Right kidney (tissue), 9 donors: ENCODE data around the gene SULT4A1.
"Not testable (repeated sequence)": the region's sequence is repeated elsewhere in the genome, so short reads cannot be mapped to it uniquely, and the experiment has no call there.

Experiments
- DNase-seq: peaks from one replicate; pipeline ENCODE4 v3.0.0-alpha.2; 2016
- long read RNA-seq, 8 donors: transcript quantifications; one replicate each; lab custom pipeline, GENCODE V29; 2026

The SULT4A1 gene, protein sequence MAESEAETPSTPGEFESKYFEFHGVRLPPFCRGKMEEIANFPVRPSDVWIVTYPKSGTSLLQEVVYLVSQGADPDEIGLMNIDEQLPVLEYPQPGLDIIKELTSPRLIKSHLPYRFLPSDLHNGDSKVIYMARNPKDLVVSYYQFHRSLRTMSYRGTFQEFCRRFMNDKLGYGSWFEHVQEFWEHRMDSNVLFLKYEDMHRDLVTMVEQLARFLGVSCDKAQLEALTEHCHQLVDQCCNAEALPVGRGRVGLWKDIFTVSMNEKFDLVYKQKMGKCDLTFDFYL
- long read RNA-seq, donor 1, partial matches to known transcripts: 0 of 2 reads
- long read RNA-seq, donor 1, other reads (novel, unspliced or antisense): 0 of 2 reads
- long read RNA-seq, donor 2: 0 reads
- long read RNA-seq, donor 3: 0 reads
- long read RNA-seq, donor 4, partial matches to known transcripts: 0 of 1 reads
- long read RNA-seq, donor 4, other reads (novel, unspliced or antisense): 0 of 1 reads
- long read RNA-seq, donor 5: 0 reads
- long read RNA-seq, donor 6: 0 reads
- long read RNA-seq, donor 7: 0 reads
- long read RNA-seq, donor 8: 0 reads

DNA sequence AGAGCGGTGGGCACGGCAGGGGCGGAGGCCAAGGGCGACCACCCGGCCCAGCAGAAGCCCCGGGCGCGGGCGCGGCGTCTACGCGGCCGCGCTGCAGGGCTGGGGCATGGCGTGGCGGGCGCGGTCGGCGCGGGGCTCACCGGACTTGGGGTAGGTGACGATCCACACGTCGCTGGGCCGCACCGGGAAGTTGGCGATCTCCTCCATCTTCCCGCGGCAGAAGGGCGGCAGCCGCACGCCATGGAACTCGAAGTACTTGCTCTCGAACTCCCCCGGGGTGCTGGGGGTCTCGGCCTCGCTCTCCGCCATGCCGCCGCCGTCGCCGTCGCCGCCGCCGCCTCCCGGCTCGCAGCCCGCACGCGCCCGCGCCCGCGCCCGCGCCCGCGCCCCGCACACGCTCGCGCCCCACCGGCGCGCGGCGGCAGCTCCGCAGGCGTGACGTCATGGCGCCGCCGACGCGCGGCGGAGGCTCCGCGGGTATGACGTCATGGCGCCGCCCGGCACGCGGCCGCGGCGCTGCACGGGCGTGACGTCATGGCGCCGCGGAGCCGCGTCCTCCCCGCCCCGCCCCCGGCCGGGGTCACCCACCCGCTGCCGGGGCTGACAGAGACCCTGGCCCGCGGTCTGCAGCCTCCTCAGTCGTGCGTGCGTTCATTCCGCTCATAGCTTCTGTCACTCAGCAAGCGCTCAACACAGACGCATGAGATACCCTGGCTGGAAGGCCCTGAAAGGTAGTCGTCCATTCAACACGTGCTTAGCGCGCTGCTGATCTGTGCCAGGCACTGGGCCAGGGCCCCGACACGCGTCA, at the start of gene SULT4A1:
SULT4A1 (minus strand) TSS at position 440 of the 808 bp plus-strand sequence; CDS start at position 309, 131 bp downstream.
- DNase-seq: peak; percentile 59

DNA sequence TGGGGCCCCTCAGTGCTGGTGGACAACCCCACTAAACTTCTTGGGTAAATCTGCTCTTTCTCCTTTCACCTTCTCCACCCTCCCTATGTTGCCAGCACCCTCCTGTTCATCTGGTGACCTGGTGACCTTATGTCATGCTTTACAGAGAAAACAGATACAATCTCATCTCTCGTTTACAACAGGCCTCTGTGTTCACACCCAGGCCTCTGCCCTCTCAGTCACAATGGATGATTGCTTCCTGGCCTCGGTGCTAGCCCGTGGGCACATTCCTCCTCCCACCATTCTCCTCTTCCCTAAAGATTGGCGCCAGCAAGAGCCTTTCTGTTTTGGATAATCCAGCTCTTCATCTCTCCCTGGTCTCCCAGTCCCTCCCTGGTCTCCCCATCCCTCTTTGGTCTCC, 49.0 kb upstream of the SULT4A1 start:
- DNase-seq: no peak

DNA sequence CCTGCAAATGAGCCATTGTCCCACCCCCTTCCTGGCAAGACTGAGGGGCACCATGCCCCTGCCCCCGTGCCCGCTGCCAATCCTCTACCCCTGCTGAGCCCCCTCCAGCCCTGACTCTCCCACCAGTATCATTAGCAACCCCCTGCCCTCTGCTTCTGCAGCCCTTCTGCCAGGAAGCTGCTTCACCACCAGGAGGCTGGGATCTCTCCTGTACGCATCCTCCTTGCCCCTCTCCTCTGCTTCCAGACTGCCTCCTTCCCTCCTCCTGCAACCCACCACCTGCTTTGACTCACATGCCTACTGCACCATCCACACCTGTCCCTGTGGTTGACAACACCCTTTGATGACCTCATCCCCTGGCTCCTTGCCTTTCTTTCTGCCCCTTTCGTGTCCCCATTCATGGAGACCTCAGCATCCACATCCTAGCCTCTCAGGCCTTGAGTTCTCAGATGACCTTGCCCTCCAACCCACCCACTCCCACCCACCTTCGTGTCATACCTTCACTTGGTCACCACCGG, 47.9 kb upstream of the SULT4A1 start:
- no peak for DNase-seq

DNA sequence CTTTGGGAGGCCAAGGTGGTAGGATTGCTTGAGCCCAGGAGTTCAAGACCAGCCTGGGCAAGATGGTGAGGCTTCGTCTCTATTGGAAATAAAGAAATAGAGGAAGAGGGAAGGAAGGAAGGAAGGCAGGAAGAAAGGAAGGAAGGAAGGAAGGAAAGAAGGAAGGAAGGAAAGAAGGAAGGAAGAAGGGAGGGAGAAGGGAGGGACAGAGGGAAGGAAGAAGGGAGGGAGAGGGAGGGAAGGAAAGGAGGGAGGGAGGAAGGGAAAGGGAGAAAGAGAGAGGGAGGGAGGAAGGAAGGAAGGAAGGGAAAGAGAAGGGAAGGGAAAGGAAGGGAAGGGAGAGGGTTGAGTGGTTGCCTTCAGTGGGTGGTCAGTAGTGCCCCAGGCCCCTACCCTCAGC, 47.4 kb upstream of the SULT4A1 start:
- no peak for DNase-seq

DNA sequence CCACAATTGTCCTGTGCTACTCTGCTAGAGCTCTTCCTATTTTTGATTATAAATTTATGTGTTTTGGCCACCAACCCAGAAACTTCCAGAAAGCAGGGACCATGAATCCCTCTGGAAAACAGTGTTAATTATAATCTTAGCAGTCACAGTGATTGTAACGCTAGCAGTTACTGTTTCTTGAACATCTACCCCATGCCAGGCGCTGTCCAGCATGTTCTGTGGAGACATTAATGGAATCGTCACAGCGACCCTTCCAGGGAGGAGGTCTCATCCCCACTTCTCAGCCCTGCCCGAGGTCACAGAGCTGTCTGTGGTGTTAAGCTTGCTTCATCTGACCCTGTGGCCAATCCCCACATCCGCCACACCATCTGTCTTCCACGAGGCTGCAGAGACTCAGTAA, 43.4 kb upstream of the SULT4A1 start:
- DNase-seq: no peak

DNA sequence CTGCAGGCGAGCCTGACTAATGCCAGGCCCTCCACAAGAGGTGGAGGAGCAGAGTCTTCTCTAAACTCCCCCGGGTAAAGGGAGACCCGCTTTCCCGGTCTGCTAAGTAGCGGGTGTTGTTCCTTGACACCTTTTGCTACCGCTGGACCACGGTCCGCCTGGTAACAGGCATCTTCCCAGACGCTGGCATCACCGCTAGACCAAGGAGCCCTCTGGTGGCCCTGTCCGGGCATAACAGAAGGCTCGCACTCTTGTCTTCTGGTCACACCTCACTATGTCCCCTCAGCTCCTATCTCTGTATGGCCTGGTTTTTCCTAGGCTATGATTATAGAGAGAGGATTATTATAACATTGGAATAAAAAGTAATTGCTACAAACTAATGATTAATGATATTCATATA, 42.1 kb upstream of the SULT4A1 start:
- not testable (repeated sequence) for DNase-seq

DNA sequence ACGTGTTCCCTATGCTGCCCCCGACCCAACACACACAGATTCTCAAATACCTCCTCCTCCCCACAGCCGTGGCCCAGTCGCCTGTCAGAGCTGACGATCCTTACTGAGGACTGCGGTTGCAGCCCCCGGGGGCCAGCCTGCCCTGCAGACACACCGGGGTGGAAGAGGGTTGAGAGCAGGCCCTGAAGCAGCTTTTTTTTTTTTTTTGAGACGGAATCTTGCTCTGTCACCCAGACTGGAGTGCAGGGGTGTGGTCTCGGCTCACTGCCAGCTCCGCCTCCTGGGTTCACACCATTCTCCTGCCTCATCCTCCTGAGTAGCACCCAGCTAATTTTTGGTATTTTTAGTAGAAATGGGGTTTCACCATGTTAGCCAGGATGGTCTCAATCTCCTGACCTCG, 40.7 kb upstream of the SULT4A1 start:
- not testable (repeated sequence) for DNase-seq

DNA sequence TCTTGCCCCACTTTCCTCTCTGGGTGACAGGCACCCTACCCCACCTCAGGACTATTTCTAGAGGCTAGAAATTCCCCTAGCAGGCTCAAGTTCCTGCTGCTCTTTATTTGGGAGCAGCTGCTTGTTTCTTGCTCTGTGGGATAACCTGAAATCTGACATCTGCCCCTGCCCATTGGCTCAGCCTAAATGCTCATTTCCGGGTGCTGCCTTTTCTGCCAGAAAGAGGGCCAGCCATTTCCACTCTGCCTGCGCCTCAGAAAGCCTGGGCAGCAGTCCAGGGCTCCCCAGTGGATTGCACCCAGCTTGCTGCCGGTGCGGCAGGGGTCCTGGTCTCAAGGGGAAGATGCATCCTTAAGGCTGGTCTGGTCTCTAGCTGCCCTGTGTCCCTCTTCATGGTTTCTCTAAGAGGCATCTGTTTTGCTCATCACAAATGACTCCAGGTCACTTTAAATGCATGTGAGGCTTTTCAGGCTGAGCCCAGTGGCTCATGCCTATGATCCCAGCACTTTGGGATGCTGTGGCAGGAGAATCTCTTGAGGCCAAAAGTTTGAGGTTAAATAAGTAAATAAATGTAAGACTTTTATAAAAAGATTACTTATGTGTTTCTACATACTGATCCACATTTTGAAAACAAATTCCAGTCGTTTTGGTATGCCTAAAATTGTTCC, 39.8 kb upstream of the SULT4A1 start:
- DNase-seq: no peak

DNA sequence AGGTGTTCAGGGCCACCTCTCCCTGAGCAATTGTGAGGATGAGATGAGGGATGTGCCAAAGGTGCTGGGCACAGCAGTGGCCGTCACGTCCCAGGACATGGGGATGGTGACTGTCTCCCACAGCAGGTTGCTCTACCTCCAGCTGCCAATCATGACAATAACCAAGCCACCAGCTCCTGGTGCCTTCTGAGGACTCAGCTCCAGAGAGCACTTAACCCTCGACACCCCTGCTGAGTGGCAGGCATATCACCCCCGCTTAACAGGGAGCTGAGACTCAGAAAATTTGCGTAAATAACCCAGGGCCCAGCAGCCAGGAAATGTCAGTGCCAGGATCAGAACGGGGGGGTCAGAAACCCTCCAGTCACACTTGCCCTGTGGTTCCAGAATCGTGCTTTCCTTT, 37.9 kb upstream of the SULT4A1 start:
- no peak for DNase-seq

DNA sequence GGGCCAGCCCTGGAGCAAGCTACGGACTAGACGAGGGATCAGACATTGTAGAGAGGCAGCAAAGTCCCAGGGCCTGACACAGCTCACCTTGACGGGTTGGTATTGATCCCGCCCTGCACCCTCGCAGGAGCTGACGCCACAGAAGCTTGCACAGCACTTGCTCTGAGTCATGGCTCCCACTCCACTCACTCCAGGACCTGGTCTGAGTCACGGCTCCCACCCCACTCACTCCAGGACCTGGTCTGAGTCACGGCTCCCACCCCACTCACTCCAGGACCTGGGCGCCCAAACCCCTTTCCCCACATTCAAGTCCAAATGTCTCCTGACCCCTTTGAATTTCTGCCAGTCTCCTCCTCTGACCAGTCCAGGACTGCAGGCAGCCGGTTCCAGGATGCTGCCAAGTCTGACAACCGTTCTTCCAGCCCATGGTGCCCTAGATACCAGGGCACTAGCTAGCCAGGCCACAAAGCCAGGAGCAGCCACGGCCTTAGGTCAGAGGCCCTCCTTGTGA, 35.5 kb upstream of the SULT4A1 start:
- no peak for DNase-seq

DNA sequence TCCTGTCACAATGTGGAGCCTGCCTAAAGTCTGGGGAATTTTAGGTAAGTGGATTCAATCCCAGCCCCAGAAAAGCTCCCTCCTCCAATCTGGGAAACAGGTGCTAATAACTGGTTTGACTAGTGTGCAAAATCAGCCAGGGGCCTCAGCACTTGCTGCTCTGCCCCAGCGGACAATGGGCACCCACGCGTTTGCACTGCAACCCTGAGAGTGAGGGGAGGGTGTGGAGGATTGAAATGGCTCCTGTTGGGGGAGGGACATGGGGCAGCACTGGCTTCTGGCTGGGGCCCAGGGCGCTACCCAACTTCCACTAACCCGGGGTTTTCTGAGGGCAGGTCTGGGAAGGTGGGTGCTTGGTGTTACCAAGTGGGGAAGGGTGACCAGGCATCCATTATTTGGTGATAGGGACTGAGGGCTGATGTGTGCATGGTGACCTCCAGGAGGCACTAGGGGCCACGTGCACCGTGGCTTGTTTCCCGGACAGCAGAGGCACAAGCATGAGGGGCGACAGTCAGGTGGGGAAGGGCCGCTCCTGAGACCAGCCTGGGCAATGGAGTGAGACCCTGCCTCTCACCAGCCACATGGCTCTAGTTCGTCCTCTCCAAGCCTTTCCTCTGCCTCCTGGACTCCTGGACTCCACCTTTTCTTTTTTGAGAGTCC, 33.8 kb upstream of the SULT4A1 start:
- DNase-seq: no peak

DNA sequence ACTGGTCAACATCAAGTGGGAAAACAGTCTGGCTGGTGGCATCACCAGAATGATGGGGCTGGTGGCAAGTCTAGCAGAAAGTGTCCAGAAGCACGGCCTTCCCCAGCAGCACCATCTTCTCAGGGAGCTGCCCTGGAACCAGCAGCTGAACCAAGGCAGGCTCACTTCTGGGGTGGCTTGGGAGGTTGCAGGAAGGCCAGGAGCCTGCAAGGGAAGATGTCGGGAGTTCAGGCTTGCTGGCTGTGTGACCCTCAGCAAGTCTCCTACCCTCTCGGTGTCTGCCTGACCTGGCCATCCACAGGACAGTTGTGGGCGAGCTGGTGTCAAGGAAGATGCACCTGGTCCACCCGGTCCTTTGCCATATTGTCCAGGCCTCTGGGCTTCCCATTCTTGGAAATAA, 31.8 kb upstream of the SULT4A1 start:
- DNase-seq: no peak

DNA sequence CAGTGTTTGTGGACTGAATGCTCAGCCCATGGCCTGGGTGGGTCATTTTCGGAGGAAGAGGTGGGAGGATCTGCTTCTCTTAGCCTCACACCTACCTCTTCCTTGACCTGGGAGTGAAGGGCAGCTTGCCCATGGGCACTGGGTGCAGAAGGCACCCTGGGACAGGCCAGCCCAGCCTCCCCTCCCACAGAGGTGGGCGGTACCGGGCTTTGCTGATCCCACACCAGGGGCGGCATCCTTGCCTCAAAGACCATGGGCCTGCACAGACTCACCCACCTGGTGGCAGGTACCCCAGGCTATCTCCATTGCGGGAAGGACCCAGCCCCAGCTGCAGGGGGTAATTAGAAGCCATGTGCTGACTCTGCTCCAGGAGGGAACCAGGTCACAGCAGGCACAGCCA, 31.0 kb upstream of the SULT4A1 start:
- DNase-seq: no peak

DNA sequence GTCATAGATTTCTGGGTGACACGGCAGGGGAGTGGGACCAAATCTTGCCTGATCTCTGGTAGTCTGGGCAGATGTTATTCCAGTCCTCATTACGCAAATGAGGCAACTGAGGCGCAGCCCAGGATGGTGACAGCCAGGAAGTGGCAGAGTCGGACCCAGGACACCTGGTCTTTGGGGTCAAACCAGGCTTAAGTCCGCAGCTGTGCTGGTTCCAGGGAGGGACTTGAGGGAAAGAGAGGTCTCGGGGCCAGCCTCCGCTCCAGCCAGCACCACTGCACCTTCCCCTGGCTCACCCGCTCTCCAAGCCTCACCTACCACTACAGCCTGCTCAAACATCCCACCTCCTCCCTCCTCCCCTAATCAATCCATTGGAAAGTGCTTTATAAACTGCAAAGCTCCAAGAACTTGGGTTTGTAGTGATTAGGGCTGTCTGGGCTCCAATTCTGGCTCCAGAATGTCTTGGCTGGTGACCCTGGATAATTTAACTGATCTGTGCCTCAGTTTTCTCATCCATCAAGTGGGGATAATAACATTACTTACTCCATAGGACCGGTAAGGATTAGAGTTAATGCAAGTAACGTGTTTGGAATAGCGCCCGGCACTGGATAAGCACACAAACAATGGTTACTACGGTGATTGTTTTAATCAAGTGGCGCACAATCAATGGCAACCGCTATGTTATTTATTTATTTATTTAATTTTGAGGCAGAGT, 30.0 kb upstream of the SULT4A1 start:
- DNase-seq: no peak

DNA sequence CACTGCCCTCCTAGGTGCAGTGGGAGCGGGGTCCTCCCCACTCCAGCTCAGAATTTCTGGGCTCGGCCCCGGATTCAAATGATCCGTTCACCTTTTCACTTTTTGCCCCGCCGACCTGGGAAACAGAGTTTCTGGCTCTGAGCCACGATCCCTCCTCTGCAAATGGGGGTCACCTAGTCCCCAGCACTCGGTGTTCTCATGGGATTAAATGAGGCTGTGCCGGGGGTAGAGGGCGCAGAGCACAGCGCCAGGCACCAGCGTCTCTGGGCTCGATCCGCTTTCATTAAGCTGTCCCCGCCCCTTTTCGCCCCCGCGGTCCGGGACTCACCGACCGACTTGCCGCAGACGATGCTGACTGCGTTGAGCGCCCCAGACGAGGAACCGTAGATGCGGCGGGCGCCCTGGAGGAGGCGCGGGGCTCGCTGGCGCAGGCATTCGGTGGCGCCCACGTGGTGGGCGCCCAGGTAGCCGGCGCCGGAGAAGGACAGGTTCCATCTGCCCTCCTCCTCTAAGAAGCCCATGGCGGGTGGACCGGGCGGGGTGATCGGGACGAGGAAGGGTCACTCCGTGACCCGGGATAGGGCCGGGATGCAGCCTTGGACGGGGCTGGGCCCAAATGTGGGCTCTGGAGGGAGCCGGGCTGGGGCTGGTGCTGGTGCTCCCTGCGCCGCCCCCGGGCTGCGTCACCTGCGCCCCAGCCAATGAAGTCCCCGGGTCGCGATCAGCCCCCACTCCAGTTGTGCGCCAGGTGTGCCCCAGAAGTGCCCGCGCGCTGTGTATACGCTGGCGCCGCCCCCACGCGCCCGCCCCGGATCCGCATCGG, 29.3 kb upstream of the SULT4A1 start, which contains the start of gene PNPLA5:
PNPLA5 (minus strand) TSS at position 654 of the 823 bp plus-strand sequence; CDS start at position 521, 133 bp downstream.
- peak; percentile 37 for DNase-seq

DNA sequence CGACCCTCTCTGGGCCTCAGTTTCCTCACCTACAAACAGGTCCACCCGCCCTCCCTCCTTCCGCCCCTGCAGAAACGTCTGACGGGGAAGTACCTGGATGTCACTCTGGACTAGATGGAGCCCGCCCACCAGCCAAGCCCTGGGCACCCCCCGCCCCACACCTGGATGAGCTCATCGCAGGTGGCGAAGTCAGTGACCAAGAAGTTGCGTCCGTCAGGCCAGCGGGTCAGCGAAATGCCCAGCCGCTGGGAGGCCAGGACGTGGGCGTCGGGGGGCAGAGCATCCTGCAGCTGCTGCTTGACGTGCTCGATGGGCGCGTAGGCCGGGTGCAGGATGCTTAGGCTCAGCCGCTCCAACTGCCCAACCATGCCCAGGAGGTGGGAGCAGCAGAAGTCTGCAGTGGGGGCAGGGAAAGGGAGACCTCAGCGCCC, 28.6 kb upstream of the SULT4A1 start:
- DNase-seq: no peak

DNA sequence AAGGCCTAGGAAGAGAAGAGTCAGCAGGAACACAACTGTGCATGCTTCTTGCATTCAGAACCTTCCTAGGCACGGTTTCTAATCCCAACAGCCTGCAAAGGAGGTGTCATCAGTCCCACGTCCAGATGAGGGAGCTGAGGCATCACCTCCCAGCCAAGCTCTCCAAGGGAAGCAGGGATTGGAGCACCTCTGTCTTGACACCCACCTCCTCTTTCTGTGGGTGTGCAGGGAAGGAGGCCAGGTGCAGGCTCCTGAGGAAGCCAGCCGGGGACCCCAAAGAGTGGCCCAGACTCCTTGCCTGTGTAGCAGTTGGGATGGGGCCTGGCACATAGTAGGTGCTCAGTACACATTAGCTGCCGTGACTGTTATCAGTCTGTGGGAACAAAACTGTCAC, 27.5 kb upstream of the SULT4A1 start:
- DNase-seq: no peak

DNA sequence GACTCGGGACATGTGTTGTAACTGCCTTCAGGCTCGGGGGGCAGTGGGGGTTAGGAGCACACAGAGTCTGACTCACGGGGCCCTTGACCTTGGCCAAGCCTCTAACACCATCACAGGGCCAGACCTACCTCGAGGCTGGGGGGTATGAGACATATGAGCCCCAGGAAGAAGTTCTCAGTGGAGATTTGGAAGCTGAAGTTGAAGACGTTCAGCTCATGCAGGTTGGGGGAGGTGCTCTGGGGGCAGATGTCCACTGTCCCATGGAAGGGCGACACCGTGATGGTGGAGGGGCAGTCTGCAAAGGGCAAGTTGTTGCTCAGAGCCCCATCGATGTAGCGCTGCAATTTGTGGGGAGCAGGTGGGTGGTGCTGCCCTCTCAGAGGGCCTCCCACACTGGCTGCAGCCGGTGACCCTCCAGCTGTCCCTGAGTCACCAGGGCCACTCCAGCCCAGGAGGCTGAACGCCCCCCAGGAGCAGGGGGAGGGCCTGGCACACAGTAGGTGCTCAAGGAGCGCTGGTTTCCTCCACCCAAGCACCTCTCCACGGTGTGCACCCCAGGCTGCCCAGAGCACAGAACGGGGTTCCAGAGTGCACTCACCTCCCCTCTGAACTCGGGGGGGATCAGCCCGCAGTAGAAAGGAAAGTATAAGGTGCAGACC, 27.0 kb upstream of the SULT4A1 start:
- no peak for DNase-seq

DNA sequence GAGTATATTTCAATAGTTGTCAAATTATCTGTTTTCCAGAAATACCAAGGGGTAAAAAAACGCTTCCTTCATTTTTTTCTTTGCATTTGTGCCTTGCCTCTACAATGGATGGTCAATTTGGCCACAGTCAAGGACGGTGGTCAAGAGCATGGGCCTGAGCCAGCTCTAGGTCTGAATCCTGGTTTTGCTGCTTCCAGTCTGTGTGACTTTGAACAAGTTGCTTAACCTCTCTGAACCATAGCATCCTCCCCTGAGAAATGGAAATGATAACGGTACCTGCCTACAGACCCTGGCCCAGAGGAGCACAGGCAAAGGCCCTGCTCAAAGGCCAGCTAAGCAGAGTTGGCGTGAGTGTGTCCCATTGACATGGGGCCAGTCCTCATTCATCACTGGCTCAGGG, 26.4 kb upstream of the SULT4A1 start:
- DNase-seq: no peak
